Naive thymus-derived CD4-positive, alpha-beta T cell (primary cell): ENCODE measurements around the gene MESP2. TPM values are rescaled to one million over a fixed set of nuclear protein-coding genes. Genes with fewer than 3 reads are reported as not detected.
A peak's percentile ranks its signal among the peaks of the same experiment; 100 is the strongest.
"Not testable (repeated sequence)": the region's sequence is repeated elsewhere in the genome, so short reads cannot be mapped to it uniquely, and the experiment has no call there.

ENCODE experiments used
- ATAC-seq: fragments of 150-1000 bp; cut with Tn5 transposase; 2 replicates; pipeline ENCODE4 v1.10.0; 2021; ENCODE audit warnings: mild to moderate bottlenecking, moderate library complexity
- CTCF ChIA-PET: fragments of 350-600 bp; sonication (Branson Sonifier 250); formaldehyde crosslinking; loops from one replicate; lab custom pipeline; 2021; ENCODE audit warnings: antibody characterized with exemption; lab: Charles Lee
- POLR2A ChIA-PET: fragments of 350-600 bp; sonication (Branson Sonifier 250); formaldehyde crosslinking; loops from one replicate; lab custom pipeline; 2021; ENCODE audit warnings: antibody characterized with exemption, inconsistent platforms; lab: Charles Lee
- DNase-seq, 9 donors: peaks; one replicate each; pipeline versions ENCODE4 v3.0.0 to v3.0.0-alpha.2; 2020 to 2022; ENCODE audit warnings: mixed read lengths in 1 of 9
- H3K27ac ChIP-seq: one replicate; pipeline ENCODE4 v1.7.0; 2013; ENCODE audit warnings: mild to moderate bottlenecking, low read depth, low read length, moderate library complexity
- H3K27me3 ChIP-seq, 2 donors: one replicate each; pipeline ENCODE4 v1.7.0; 2013; ENCODE audit warnings: low read length in 2 of 2, mild to moderate bottlenecking in 2 of 2, moderate library complexity in 2 of 2; ENCODE audit not compliant: control insufficient read depth in 2 of 2, insufficient read depth in 2 of 2
- H3K36me3 ChIP-seq, 3 experiments: 1 replicate in 2 of 3; 2 replicates in 1 of 3; pipeline ENCODE4 v1.7.0; 2013; ENCODE audit warnings: low read length in 3 of 3, mild to moderate bottlenecking in 3 of 3, moderate library complexity in 1 of 3; ENCODE audit not compliant: insufficient read depth in 3 of 3, control insufficient read depth in 2 of 3
- H3K4me1 ChIP-seq, 2 donors: one replicate each; pipeline ENCODE4 v1.7.0; 2013; ENCODE audit warnings: low read length in 2 of 2, mild to moderate bottlenecking in 2 of 2, moderate library complexity in 1 of 2; ENCODE audit not compliant: control insufficient read depth in 2 of 2, insufficient read depth in 2 of 2
- H3K4me3 ChIP-seq: 2 replicates; pipeline ENCODE4 v1.7.0; 2013; ENCODE audit warnings: mild to moderate bottlenecking, low read length
- H3K9me3 ChIP-seq, 3 experiments: 1 replicate in 2 of 3; 2 replicates in 1 of 3; pipeline ENCODE4 v1.7.0; 2013; ENCODE audit warnings: low read length in 3 of 3; ENCODE audit not compliant: control insufficient read depth in 2 of 3
- H3K27ac Mint-ChIP-seq, 9 donors: one replicate each; pipeline ENCODE4 v1.8.0; 2020 to 2022; ENCODE audit warnings: mixed read lengths in 9 of 9, mild to moderate bottlenecking in 8 of 9, moderate library complexity in 5 of 9, inconsistent platforms in 2 of 9
- H3K27me3 Mint-ChIP-seq, 5 donors: one replicate each; pipeline ENCODE4 v1.8.0; 2021 to 2022; ENCODE audit warnings: mixed read lengths in 5 of 5, mild to moderate bottlenecking in 1 of 5
- H3K36me3 Mint-ChIP-seq, 5 donors: one replicate each; pipeline ENCODE4 v1.8.0; 2020 to 2022; ENCODE audit warnings: mixed read lengths in 5 of 5, mild to moderate bottlenecking in 3 of 5, inconsistent platforms in 1 of 5
- H3K4me1 Mint-ChIP-seq, 7 donors: one replicate each; pipeline ENCODE4 v1.8.0; 2020 to 2022; ENCODE audit warnings: mixed read lengths in 7 of 7, mild to moderate bottlenecking in 3 of 7, inconsistent platforms in 1 of 7
- H3K4me3 Mint-ChIP-seq, 10 donors: one replicate each; pipeline ENCODE4 v1.8.0; 2020 to 2022; ENCODE audit warnings: mild to moderate bottlenecking in 10 of 10, mixed read lengths in 10 of 10, moderate library complexity in 6 of 10, inconsistent platforms in 2 of 10
- H3K9me3 Mint-ChIP-seq, 11 donors: one replicate each; pipeline ENCODE4 v1.8.0; 2020 to 2022; ENCODE audit warnings: mixed read lengths in 11 of 11, mild to moderate bottlenecking in 4 of 11, inconsistent platforms in 1 of 11, moderate library complexity in 1 of 11
- intact Hi-C, 2 donors: fragments of 100-400 bp; cut with micrococcal nuclease; formaldehyde crosslinking; loops; one replicate each; pipeline ENCODE4 v1.15.1; 2023
- polyA plus RNA-seq, 2 donors: library from polyadenylated mRNA; unstranded; fragments of 300-500 nt; fragmentation: Illumina TruSeq; gene quantifications; one replicate each; pipeline ENCODE4 v1.2.3, GENCODE V29; 2021
- total RNA-seq, 6 experiments: library from RNA in 5 of 6; stranded (reverse) in 5 of 6; gene quantifications; 1 replicate in 5 of 6; 2 replicates in 1 of 6; pipeline ENCODE4 v1.2.3 and lab custom pipeline; 2021 to 2026

Gene MESP2
- total and polyA plus RNA-seq, 7 experiments from 2014 or later = not detected

DNA sequence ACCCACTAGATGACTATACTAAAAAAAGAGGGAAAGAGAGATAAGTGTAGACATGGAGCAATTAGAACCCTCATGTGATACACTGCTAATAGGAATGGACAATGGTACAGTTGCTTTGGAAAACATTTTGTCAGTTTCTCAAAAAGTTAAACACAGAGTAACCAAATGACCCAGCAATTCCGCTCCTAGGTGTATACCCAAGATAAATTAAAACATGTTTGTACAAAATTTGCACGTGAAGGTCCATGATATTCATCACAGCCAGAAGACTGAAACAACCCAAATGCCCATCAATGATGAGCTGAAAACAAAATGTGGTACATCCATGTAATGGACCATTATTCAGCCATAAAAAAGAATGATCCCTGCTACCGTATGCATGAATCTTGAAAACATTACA, 11.8 kb downstream of the MESP2 start:
- Mint-ChIP-seq H3K27me3 (peaks cover 4 to 9% (median 5%) of the 10 kb centered on the region in 5 donors), H3K4me1 (peaks cover 0 to 2% (median 0%) of the 10 kb centered on the region in 7 donors), H3K36me3 (peaks cover 0 to 4% (median 3%) of the 10 kb centered on the region in 5 donors), H3K27ac (no peak overlapping the region), H3K9me3 (peaks cover 3 to 18% (median 9%) of the 10 kb centered on the region in 11 donors), H3K4me3 (no peak overlapping the region)
- intact Hi-C loops = no loop called here
- Histone ChIP-seq H3K4me3 (no peak overlapping the region), H3K9me3 (no peaks in the 10 kb centered on the region), H3K27ac (no peak overlapping the region), H3K4me1 (no peaks in the 10 kb centered on the region), H3K36me3 (no peaks in the 10 kb centered on the region), H3K27me3 (no peaks in the 10 kb centered on the region)
- ChIA-PET CTCF (no interaction called here), POLR2A (no interaction called here)
- ATAC-seq = no peak
- DNase-seq = no peak

DNA sequence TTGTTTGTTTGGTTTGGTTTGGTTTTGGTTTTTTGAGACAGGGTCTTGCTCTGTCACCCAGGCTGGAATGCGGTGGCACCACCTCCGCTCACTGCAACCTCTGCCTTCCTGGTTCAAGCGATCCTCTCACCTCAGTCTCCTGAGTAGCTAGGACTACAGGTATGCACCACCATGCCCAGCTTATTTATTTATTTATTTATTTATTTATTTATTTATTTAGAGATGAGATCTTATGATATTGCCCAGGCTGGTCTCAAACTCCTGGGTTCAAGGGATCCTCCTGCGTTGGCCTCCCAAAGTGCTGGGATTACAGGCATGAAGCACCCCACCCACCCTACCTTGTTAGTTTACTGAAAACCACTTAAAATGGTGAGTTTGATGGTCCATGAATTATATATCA, 12.5 kb downstream of the MESP2 start:
- H3K27ac Mint-ChIP-seq = not testable (repeated sequence)

DNA sequence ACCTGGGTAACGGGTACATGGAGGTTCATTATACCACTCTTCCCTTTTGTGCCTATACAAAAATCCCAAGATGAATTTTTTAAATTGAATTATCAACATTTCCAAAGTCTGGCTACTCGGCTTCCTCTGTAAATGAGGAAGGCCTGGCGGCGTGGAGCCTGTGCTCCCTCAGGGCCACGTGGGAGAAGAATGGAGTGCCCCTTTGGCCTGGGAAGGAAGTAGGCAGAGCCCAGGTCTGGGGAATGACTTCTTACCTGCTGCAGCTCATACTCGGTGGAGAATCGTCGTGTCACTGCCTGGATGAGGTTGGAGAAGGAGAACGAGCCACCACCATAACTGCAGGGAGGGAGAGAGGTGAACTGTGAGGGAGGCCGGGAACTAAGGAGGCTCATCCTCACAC, 14.1 kb downstream of the MESP2 start:
- peaks cover 0 to 4% (median 3%) of the 10 kb centered on the region in 5 donors for H3K36me3 Mint-ChIP-seq
- no peaks in the 10 kb centered on the region for H3K4me1 Mint-ChIP-seq
- peaks cover 0 to 15% (median 5%) of the 10 kb centered on the region in 5 donors for H3K27me3 Mint-ChIP-seq
- Histone ChIP-seq H3K9me3 (no peaks in the 10 kb centered on the region), H3K27me3 (no peaks in the 10 kb centered on the region), H3K27ac (no peak overlapping the region), H3K4me1 (no peaks in the 10 kb centered on the region), H3K36me3 (no peaks in the 10 kb centered on the region), H3K4me3 (no peak overlapping the region)
- DNase-seq (no peak), ATAC-seq (no peak)
- CTCF ChIA-PET = no interaction called here
- intact Hi-C loops = no loop called here
- H3K9me3 Mint-ChIP-seq = peaks cover 3 to 26% (median 9%) of the 10 kb centered on the region in 11 donors
- no peak overlapping the region for H3K27ac Mint-ChIP-seq
- POLR2A ChIA-PET = interaction anchor here (0.6 kb wide), 1 partner anchor 649 kb away, joined by 3 read pairs; no protein-coding TSS in a partner anchor
- H3K4me3 Mint-ChIP-seq = no peak overlapping the region

More for the DNA sequence above, 12.5 kb downstream of the MESP2 start:
- intact Hi-C loops, H3K27ac ChIP-seq, H3K27me3 ChIP-seq, H3K4me1 Mint-ChIP-seq, H3K4me1 ChIP-seq, ATAC-seq, H3K4me3 ChIP-seq, H3K36me3 Mint-ChIP-seq, H3K36me3 ChIP-seq, DNase-seq, H3K27me3 Mint-ChIP-seq, POLR2A ChIA-PET, H3K9me3 ChIP-seq, H3K4me3 Mint-ChIP-seq: not testable (repeated sequence)
- CTCF ChIA-PET = interaction anchor here (1.1 kb wide), 1 partner anchor 13 kb away, joined by 3 read pairs; no protein-coding TSS in a partner anchor
- H3K9me3 Mint-ChIP-seq = peaks cover 3 to 18% (median 9%) of the 10 kb centered on the region in 11 donors

DNA sequence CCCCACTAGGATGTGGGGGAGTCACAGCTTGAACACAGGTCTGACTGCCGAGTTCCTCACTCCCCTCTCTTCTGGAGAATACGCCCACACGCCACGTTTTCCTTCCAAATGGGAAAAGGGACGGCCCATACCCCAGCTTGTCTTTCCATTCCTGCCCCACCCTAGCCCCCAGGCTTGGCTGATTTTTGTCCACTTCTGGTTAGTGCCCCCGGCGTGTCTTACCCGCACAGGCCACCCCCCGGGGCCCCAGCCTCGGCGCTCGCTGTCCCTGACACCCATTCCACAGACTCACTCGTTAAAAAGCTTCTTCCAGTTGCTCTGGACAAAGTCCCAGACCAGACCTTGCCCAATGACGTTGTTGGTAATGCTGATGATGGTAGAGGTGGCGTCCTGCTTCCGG, 14.5 kb downstream of the MESP2 start:
- no peak overlapping the region for H3K27ac Mint-ChIP-seq
- ATAC-seq (no peak), DNase-seq (no peak)
- peaks cover 0 to 17% (median 5%) of the 10 kb centered on the region in 5 donors for H3K27me3 Mint-ChIP-seq
- no peaks in the 10 kb centered on the region for H3K4me1 Mint-ChIP-seq
- intact Hi-C loops = no loop called here
- no peaks in the 10 kb centered on the region for H3K36me3 ChIP-seq
- H3K36me3 Mint-ChIP-seq = peaks cover 0 to 4% (median 3%) of the 10 kb centered on the region in 5 donors
- ChIA-PET CTCF (no interaction called here), POLR2A (no interaction called here)
- no peaks in the 10 kb centered on the region for H3K4me1 ChIP-seq
- H3K27me3 ChIP-seq = no peaks in the 10 kb centered on the region
- H3K9me3 Mint-ChIP-seq = peaks cover 3 to 28% (median 11%) of the 10 kb centered on the region in 11 donors
- H3K4me3 Mint-ChIP-seq = peak overlapping the region in 1 of 10 donors; percentile 29
- H3K9me3 ChIP-seq = peaks cover 0 to under 1% (median 0%) of the 10 kb centered on the region in 3 experiments
- H3K4me3 ChIP-seq = no peak overlapping the region
- no peak overlapping the region for H3K27ac ChIP-seq

DNA sequence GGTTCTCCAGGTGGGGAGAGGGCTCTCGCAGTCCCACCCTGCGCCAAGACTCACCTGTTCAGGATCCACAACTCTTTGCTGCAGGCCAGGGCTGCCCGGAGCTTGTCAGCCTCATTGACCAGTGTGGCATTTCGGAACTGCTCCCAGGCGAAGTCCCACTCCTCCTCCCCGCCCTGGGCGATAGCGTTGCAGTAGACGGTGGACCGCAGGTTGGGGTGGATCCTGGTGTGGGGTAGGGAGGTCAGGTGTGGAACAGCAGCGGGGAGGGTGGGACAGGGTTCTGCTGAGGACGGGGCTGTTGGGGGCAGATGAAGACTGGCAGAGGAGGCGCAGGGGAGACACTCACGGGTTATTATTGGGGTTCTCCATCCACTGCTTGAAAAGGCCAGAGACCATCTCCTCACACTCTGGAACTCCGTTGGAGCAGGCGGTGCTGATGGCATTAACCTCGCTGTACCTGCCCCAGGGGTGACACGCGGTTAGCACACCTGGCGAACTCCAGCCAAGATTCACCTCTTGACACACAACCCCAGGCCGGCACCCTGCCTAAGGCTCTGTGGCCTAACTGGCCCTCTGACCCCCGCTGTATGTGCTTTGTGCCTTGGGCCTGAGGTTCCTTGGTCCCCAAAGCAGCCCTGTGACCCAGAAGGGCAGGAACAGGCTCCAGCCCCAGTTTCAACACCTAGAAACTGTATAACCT, 16.1 kb downstream of the MESP2 start:
- Mint-ChIP-seq H3K4me3 (no peak overlapping the region), H3K27ac (no peak overlapping the region), H3K4me1 (no peaks in the 10 kb centered on the region), H3K27me3 (peaks cover 0 to 16% (median 5%) of the 10 kb centered on the region in 5 donors), H3K9me3 (peaks cover 4 to 40% (median 16%) of the 10 kb centered on the region in 11 donors), H3K36me3 (peaks cover 0 to 6% (median 3%) of the 10 kb centered on the region in 5 donors)
- Histone ChIP-seq H3K36me3 (no peaks in the 10 kb centered on the region), H3K4me3 (no peak overlapping the region), H3K27me3 (no peaks in the 10 kb centered on the region), H3K4me1 (no peaks in the 10 kb centered on the region), H3K9me3 (peaks cover 0 to 3% (median 0%) of the 10 kb centered on the region in 3 experiments), H3K27ac (no peak overlapping the region)
- intact Hi-C loops = no loop called here
- ChIA-PET POLR2A (no interaction called here), CTCF (no interaction called here)
- ATAC-seq = no peak
- no peak for DNase-seq

DNA sequence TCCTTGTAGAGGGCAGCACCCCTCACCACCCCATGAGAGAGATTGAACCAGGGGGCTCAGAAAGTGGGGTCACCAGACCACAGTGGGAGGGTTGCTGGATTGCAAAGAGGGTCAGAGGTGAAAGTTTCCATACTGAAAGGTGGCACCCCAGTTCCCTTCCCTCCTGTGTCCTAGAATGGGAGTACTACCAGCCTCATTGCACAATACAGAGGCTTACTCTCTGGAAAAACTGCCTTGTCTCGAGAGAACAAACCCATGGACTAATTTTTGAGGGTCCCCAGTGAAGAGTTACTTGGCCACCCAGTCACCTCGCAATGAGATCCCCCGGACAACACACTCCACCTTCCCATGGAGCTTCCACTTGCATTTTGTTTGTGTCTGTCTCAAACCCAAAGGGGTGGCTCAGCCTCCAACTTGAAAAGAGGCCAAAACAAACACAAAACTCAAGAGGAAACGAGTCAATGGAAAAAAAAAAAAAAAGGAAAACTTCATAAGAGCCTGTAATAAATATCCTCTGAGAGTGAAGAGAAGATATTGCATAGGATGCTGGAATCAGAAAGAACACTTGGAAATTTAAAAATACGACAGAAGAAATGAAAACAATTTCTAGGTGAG, 18.6 kb downstream of the MESP2 start:
- no peak overlapping the region for H3K27ac ChIP-seq
- H3K36me3 ChIP-seq = no peaks in the 10 kb centered on the region
- Mint-ChIP-seq H3K4me1 (peaks cover 0 to 2% (median 0%) of the 10 kb centered on the region in 7 donors), H3K4me3 (no peak overlapping the region), H3K27ac (no peak overlapping the region), H3K36me3 (peaks cover 0 to 4% (median 0%) of the 10 kb centered on the region in 5 donors), H3K9me3 (peaks cover 0 to 29% (median 9%) of the 10 kb centered on the region in 11 donors), H3K27me3 (peaks cover 0 to 9% (median 0%) of the 10 kb centered on the region in 5 donors)
- H3K4me3 ChIP-seq = no peak overlapping the region
- H3K27me3 ChIP-seq = no peaks in the 10 kb centered on the region
- peaks cover 0 to 3% (median 0%) of the 10 kb centered on the region in 3 experiments for H3K9me3 ChIP-seq
- no peak for ATAC-seq
- ChIA-PET CTCF (no interaction called here), POLR2A (no interaction called here)
- DNase-seq = no peak
- intact Hi-C loops = no loop called here
- no peaks in the 10 kb centered on the region for H3K4me1 ChIP-seq
